Panc1 (cell line): ENCODE results near the gene LYRM4.

ENCODE experiments used
- CTCF ChIP-seq: fragments of 450-650 bp; IDR thresholded peaks from 2 replicates; pipeline ENCODE4 v1.5.1; 2017; ENCODE audit warnings: mild to moderate bottlenecking
- POLR2AphosphoS5 ChIP-seq: IDR thresholded peaks from 2 replicates; pipeline ENCODE4 v1.6.1; 2012; ENCODE audit warnings: mild to moderate bottlenecking, low read depth, low read length, moderate library complexity
- REST ChIP-seq, 2 experiments: IDR thresholded peaks; 2 replicates each; pipeline ENCODE4 v1.6.1; 2011 to 2012; ENCODE audit warnings: low read depth in 2 of 2, control low read depth in 1 of 2, low read length in 1 of 2, mild to moderate bottlenecking in 1 of 2, moderate library complexity in 1 of 2; ENCODE audit not compliant: insufficient read depth in 1 of 2

- no peak for TF ChIP-seq POLR2AphosphoS5
- no peak for TF ChIP-seq CTCF
- TF ChIP-seq REST (IDR thresholded peaks at IDR 0.05; ENCODE audit: insufficient read depth in 1 of 2, low read depth in 2 of 2, low read length in 1 of 2) = no peak
These were observed 166.4 kb downstream of the LYRM4 start for GRCh38 chr6:5094327-5094726.
